Middle frontal gyrus (tissue), 1 donor: Measurements from ENCODE around the gene EYS.

Experiments
- DNase-seq: peaks from one replicate; pipeline ENCODE4 v3.0.0-alpha.2; 2015; ENCODE audit warnings: low spot score; ENCODE audit errors: extremely low spot score

The EYS gene

DNA sequence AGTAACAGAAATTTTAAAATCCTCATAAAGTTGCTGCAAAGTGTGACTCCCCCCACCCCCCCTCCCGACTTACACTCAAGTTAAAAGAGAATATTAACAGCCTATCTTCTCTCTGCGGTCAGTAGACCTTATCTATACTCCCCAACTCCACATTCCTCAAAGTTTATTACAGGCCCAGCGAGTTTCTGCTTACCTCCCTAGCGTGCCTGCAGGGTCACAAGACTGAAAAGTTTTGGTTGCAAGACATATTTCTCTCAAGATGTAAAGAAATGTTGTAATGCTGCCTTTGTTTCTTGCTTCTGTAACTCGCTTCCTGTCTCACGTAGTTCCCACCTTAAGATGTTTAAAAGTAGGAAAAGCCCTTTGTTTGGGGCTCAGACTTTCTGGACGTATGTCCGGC lies 1371.8 kb downstream of the EYS start:
- DNase-seq: no peak

DNA sequence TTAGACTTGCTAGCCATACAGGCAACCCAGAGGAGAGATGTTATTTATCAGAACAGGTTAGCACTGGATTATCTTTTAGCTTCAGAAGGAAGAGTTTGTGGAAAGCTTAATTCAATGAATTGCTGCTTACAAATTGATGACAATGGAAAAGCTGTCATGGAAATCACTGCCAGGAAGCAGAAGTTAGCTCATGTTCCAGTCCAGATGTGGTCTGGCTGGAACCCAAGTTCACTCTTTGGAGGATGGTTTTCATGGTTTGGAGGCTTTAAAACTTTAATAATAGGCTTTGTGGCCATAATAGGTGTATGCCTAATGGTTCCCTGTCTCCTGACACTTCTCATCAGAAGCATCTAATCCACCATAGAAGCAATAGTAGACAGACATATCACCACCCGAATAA lies 1372.4 kb downstream of the EYS start:
- DNase-seq: no peak

DNA sequence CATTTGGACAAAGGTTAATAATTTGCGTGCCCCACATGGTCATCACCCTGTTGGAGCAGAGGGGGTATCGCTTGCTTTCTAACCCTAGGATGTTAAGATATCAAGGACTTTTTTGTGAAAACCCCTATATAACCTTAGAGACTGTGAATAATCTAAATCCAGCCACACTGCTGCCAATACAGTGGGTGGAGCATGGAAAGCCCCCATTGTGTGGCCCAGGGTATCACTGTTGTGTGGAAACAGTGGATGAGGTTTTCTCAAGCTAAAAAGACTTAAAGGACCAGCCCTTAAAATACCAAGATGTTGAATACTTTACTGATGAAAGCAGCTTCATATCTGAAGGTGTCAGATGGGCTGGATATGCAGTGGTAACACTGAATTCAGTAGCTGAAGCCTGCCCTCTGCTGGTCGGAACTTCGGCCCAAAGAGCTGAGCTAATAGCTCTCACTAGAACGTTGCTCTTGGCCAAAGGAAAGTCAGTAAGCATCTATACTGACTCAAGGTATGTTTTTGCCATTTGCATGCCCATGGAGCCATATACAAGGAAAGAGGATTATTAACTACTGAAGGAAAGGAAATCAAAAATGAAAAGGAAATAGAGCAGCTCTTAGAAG lies 1376.2 kb downstream of the EYS start:
- DNase-seq: no peak

DNA sequence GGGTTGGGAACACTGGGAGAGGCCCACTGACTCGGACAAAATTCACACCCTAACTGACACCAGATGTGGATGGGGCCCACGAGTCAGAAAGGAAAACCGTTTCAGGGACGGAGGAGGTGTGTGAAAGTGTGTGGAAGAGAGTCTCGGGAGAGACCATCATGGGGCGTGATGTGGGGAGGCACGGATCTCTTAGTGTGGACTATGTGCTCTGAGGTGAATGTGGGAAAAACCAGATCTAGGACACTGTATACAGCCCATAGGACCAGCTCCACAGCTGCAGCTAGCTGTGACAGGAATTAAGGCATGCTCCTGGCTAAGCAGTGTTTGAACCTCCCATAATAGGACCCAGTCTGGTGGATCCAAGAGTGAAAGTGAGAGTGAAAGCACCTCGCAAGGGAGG lies 1380.1 kb downstream of the EYS start:
- DNase-seq: no peak

DNA sequence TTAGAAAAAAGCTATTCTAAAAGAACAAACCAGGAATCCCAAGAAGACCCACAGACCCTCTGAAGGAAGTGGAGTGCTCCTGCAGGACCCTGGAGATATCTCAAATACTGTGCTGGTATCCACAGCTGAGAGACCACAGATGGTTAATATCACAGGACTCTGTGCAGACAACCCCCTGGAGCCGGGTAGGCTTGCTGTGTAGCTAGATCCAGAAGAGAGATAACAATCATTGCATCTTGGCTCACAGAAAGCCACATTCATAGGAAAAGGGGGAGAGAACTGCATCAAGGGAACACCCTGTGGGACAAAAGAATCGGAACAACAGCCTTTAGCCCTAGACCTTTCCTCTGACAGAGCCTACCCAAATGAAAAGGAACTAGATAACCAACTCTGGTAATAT lies 1381.9 kb downstream of the EYS start:
- DNase-seq: no peak

DNA sequence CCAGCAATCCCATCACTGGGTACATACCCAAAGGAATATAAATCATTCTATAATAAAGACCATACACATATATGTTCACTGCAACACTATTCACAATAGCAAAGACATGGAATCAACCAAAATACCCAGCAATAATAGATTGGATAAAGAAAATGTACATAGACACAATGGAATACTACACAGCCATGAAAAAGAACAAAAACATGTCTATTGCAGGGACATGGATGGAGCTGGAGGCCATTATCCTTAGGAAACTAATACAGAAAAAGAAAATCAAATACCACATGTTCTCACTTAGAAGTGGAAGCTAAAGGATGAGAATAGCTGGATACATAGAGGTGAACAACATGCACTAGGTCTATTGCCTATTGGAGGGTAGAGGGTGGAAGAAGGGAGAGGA lies 1396.8 kb downstream of the EYS start:
- no peak for DNase-seq

DNA sequence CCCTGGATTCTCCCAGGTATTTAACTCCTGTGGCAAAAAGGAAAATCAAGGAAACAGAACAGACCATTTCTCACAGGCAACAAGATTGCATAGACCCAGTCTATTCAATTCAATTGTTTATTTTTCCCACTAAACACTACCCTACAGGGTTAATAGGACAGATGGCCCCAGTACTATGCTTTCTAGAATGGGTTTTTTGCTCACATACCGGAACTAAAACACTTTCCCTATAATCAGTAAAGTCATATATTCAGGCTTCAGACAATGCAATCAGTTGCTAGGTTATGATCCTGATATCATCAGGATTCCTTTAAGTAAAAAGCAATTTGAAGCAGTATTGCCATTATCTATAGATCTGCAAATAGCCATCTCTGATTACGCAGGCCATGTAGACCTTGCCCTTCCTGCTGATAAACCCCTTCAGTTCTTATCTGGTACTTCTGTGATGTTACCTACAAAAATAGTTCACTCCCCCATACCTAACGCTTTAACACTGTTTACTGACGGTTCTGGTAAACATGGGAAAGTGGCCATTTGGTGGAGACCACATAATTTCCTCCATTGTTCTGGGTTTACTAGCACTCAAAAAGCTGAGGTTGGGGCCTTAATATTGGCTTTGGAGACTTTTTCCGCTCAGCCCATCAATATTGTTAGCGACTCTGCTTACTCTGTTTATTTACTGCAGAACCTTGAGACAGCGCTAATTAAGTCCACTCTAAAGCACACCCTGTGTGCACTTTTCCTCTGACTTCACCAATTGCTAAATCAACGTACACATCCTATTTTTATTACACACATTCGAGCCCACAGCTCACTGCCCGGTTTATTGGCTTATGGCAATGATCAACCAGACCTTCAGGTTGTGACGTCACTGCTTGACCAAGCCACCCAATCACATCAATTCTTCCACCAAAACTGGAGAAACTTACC lies 1405.5 kb downstream of the EYS start:
- no peak for DNase-seq

DNA sequence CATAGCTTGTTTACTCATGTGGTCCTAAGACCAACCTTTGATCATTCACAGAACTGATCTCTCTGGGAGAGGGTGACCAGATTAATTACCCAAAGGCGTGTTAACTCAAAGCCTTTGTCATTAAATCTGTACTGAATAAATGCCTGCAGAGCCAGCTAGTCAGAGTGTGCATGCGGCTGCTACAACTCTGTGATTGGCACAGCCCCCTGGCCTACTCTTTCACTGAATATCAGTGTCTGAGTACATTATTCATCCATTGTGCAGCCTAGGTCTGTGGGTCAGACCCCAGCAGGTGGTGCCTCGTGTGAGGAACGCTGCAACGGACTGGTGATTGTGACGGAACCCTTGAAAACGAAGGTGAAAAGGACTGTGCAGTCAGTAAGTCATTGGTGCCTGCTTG lies 1407.8 kb downstream of the EYS start:
- no peak for DNase-seq

DNA sequence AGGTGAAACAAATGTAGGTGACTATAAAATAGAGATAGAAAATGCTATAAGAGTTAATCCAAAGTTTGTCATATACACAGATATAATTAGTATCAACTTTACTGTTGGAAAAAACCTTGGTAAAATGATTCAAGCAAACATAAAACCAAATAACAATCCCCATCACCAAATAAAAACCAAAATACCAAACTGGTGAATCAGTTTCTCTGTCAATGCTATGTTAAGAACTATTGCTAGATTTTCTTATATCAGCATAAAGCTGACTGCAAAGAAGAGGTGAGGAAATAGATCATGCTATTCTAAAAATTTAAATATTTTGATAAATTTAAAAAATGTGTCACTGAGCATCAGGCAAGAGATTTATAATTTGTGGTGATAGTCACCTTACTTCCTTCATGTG lies 1413.0 kb downstream of the EYS start:
- DNase-seq: no peak

DNA sequence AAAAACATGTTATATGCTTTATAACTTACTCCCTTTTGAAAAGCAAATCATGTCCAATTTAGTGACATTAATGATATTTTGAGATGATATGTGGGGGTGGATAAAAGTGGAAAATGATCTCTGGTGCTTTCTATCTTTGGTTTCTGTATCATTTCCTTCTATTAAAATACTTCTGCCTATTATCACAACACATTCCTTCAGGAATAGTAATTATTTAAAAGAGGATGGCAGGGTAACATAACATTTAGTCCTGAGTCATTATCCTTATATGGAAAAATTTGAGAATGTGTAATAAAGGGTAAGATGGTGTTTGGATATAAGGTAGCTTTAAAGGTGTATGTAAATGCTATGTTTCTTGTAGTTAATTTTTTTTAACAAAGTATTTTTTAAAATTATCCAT lies 1413.7 kb downstream of the EYS start:
- no peak for DNase-seq

DNA sequence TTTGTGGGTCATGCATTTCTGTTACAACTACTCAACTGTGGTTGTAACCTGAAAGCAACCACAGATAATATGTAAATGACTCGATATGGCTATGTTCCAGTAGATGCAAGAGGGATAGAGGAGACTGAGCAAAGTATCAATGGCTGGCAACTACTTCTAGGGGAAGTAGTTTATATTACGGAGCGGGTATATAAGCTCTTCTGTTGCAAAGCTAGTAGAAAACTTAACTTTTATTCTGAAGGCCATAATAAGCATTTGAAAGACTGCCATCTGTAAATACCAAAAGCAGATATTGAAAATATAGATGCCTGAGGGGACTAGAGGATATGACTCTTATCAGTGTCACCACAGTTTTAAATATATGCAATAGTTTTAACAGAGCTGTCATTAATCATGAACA lies 1416.2 kb downstream of the EYS start:
- no peak for DNase-seq

DNA sequence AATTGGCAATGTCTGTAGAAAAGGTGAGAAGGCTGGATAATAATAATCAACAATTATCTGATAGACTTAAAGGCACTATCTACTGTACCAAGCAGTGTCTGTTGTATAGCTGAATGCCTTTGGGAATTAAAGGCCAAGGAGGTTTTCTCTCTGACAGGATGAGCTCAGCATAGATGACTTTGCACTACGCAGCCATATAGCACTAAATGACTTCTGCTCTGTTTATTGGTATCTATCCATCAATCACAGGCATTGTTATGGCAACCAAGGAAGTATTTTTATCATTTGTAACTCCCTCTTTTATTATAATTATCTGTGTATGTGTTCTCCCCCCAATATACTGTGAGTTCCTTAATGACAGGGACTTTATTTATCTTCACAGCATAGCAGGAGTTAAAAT lies 1417.1 kb downstream of the EYS start:
- no peak for DNase-seq

DNA sequence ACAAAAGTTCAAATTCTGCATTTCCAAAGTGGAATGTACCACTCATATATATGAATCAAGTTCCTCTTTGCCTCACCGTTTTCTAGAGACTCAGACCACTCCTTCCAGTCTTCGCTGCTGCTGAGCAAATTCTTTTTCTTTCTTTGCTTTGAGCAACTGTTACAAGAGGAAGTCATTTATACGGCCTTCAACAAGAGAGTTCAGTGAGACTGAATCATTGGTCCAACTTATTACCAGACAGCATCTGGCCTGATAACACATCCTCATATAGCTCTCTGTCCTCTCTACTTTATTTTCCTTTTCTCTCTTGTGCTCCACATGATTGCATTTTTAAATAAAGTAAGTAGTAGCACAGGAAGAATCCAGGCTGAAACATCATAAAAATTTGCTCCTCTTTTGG lies 1418.7 kb downstream of the EYS start:
- DNase-seq: no peak

DNA sequence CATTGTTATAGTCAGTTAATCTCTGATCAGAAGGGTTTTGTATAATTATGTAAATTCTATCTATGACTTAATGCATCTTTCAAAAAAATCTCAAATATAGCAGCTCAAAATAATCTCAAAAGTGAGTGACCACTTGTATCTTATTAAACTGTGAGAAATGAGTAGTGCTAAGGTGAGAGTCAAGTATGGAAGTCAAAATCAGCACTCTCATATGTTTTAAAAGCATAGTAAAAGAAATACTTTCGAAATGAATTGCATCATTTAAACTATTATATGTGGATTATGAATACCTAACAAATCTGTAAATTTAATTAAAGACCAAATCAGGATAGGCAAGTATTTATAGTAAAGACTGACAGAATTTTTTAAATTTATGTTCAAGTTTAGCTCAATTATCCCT lies 1425.9 kb downstream of the EYS start:
- DNase-seq: no peak

DNA sequence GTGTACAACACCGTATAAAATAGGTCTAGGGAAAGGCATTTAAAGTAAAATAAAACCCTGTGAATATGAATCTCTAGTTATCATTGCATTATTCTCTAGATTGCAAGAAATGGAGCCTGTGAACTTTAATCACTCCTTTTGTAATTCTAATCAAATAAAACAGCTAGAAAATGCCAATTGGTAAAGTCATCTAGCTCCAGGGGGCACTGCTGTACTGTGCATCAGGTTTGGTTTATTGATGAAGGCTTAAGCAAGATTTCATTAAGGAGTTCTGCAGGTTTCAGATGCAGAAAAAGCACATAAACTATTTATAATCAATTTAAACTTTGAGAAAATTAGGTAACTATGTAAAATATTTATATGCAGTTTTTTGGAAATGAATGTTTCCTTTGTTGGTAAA lies 1426.5 kb downstream of the EYS start:
- DNase-seq: no peak

DNA sequence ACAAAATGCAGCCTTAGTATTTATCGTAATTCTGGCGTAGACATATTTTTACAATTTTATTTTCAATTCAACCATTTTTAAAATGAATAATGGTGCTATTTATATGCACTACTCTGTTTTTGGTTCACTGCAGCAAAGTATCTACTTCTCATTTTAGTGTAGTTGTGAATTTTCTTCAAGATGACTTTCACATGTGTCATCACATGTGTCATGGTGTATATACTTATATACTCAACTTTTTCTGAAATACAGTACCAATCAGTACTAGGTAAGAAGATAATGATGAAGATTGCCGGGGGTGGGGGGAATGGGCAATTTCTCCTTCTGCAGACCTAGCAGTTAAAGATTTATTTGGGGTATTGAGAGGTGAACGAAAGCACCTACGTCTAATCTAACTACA lies 1436.9 kb downstream of the EYS start:
- DNase-seq: no peak

DNA sequence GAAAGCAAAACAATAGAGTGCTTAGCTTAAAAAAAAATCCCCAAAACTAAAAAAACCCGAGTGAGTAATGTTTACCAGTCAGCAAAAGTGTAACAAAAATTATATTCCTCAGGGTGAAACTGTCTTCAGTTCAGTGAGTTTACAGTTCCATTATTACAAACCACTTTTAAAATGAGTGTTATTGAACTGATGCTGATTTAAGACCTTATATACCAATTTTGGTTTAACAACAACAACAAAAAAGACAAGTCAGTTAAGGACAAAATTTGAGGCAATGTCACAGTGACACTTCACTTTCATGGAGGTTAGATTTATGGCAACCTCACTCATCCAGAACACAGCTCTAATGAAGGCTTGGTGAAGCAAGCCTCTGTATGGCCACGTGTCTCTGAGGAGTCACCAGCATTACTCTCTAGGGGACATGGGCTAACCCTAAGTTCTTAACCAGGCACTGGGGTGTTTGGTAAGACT lies 1440.6 kb downstream of the EYS start:
- no peak for DNase-seq

DNA sequence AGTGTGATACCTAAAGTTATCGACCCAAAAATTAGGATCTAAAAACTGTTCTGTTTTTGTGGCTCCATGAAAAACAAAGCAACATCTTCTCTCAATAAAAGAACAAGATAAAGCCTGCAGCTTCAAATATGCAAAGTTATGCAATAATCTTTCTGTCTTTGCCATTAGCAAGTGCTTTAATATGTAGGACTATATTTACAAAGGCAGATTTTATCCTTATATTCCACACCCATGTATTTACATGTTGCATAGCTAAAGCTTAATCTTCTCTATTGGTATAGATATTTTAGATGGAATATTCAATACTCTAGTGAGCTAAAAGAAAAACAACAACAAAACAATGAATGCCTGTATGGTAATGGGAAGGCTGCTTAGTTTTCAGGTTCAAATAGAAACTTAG lies 1443.2 kb downstream of the EYS start:
- DNase-seq: no peak

DNA sequence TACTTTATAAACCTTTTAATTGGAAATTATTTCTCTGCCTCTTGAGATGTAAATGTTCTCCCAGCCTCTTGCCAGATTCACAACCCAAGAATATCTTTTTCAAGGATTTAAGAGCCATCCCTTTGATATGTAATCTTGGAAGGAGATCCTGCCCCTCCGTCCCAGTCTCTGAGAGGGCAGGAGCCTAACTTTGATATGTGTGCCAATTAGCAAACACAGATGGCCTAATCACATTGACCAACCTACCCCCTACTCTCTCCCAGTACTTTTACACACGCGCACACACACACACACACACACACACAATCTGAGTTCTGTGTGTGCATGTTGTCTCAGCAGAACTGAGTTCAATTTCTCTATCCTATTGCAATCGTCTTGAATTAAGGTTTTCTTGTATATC lies 1447.7 kb downstream of the EYS start:
- DNase-seq: no peak

DNA sequence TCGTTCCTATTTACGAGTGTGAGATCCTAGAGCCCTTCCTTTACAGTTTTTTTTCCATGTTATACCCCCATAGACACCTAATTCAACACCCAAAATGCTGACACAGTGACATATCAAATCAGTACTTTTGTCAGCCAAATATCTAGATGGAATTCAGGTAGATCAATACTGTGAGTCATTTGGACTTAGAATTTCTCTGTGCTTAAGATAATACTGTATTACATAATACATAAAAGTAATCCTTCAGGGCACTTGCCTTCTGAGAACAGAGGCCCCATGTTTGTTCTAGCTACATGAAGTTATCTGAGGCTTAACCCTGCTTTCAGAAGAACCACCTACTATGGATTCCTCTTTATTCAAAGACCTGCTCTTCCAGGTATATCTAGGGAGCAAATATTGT lies 1448.3 kb downstream of the EYS start:
- no peak for DNase-seq

DNA sequence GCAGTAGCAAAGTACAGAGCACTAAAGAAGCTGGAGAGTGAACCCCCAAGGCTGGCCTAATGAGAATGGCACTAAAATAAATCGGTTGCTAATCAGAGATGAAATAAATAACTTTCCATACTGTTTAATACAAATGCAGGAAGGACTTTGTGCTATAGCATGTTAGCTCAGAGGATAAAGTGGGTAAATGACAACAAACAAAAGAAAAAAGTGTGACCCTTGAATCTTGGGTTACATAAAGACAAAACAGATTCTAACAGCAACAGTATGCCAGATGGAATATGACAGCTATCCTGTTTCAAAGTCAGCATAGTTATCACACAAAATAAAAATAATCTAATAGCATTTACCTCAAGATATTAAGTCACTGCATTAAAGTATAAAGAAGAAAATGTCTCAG lies 1448.7 kb downstream of the EYS start:
- DNase-seq: no peak

DNA sequence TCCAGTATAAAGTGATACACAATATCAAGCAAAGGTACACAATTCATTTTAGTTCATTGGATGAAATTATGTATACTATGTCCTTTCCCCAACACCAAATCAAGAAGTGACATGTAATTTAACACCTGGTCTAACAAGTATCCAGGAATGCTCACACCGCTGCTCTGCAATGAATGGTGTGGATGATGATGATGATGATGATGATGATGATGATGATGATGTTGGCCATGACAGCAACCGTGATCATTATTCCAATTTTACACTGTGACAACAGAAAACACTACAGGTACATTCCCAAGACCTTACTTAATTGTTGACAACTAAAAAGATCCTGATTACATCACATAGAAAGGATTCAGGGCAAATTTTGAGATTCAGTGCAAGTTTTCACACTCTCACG lies 1449.4 kb downstream of the EYS start:
- DNase-seq: no peak

DNA sequence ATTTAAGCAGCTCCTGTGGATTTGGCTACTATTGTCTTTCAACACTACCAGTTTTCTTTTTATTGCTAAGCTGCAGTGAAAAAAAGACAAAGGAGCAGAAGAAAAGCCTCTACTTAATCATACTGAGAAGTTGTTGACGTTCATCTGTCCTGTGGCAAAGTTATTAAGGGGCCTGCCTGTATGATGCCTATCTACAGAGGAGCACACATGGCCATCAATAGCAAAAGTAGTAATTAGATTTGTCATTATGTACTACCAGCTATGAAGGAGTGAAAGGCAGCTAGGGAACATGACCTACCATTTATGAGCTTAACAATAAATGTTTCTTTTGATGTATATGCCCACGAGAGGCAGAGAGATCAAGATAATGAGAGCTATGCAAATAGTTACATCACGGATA lies 1450.5 kb downstream of the EYS start:
- no peak for DNase-seq
